WTC11 (cell line): ENCODE results near the gene AHRR. TPM values are rescaled to one million over a fixed set of nuclear protein-coding genes. Genes with fewer than 3 reads are reported as not detected.

ENCODE experiments used
- AFF4 ChIP-seq: sonication (generic); formaldehyde crosslinking; IDR thresholded peaks from 2 replicates; pipeline ENCODE4 v1.8.1; 2023; ENCODE audit warnings: mild to moderate bottlenecking, missing genetic modification reagents, borderline replicate concordance
- CDX4 ChIP-seq: fragments of 250-450 bp; sonication (Bioruptor Pico); IDR thresholded peaks from 2 replicates; pipeline ENCODE4 v1.9.0; 2021; ENCODE audit warnings: moderate library complexity, mild to moderate bottlenecking, inconsistent platforms, borderline replicate concordance
- CTCF ChIP-seq: fragments of 200-600 bp; IDR thresholded peaks from 2 replicates; pipeline ENCODE4 v1.8.0; 2022; ENCODE audit warnings: antibody characterized with exemption
- E2F5 ChIP-seq: sonication (generic); formaldehyde crosslinking; IDR thresholded peaks from 2 replicates; pipeline ENCODE4 v1.8.1; 2022; ENCODE audit warnings: mild to moderate bottlenecking, moderate library complexity, missing genetic modification reagents
- ESRRA ChIP-seq: sonication (generic); formaldehyde crosslinking; IDR thresholded peaks from 2 replicates; pipeline ENCODE4 v1.8.1; 2022; ENCODE audit warnings: mild to moderate bottlenecking, missing genetic modification reagents, borderline replicate concordance
- FOXP4 ChIP-seq: sonication (generic); formaldehyde crosslinking; IDR thresholded peaks from 2 replicates; pipeline ENCODE4 v1.8.0; 2022; ENCODE audit warnings: mild to moderate bottlenecking, missing genetic modification reagents
- MAX ChIP-seq: sonication (generic); formaldehyde crosslinking; IDR thresholded peaks from 2 replicates; pipeline ENCODE4 v1.8.0; 2022; ENCODE audit warnings: mild to moderate bottlenecking, missing genetic modification reagents
- NFE2L1 ChIP-seq: sonication (generic); formaldehyde crosslinking; IDR thresholded peaks from 2 replicates; pipeline ENCODE4 v1.8.1; 2023; ENCODE audit warnings: missing genetic modification reagents
- NFYB ChIP-seq: sonication (generic); formaldehyde crosslinking; conservative IDR thresholded peaks from 2 replicates; pipeline ENCODE4 v1.8.0; 2022; ENCODE audit warnings: low read depth, missing genetic modification reagents
- NR3C1 ChIP-seq: sonication (generic); formaldehyde crosslinking; conservative IDR thresholded peaks from 2 replicates; pipeline ENCODE4 v1.8.1; 2023; ENCODE audit warnings: low read depth, mild to moderate bottlenecking, missing genetic modification reagents
- SMAD3 ChIP-seq: sonication (generic); formaldehyde crosslinking; IDR thresholded peaks from 2 replicates; pipeline ENCODE4 v1.8.0; 2022; ENCODE audit warnings: missing genetic modification reagents, mild to moderate bottlenecking, borderline replicate concordance
- STAT6 ChIP-seq: sonication (generic); formaldehyde crosslinking; conservative IDR thresholded peaks from 2 replicates; pipeline ENCODE4 v1.8.1; 2023; ENCODE audit warnings: mild to moderate bottlenecking, low read depth, missing genetic modification reagents, moderate library complexity
- TCF7 ChIP-seq: sonication (generic); formaldehyde crosslinking; IDR thresholded peaks from 2 replicates; pipeline ENCODE4 v1.8.0; 2022; ENCODE audit warnings: mild to moderate bottlenecking, low read depth, missing genetic modification reagents, moderate library complexity
- TP53 ChIP-seq: sonication (generic); formaldehyde crosslinking; IDR thresholded peaks from 2 replicates; pipeline ENCODE4 v1.8.1; 2023; ENCODE audit warnings: mild to moderate bottlenecking, missing genetic modification reagents
- ZBTB21 ChIP-seq: sonication (generic); formaldehyde crosslinking; IDR thresholded peaks from 2 replicates; pipeline ENCODE4 v1.8.1; 2023; ENCODE audit warnings: mild to moderate bottlenecking, missing genetic modification reagents, borderline replicate concordance
- ZNF138 ChIP-seq: sonication (generic); formaldehyde crosslinking; conservative IDR thresholded peaks from 2 replicates; pipeline ENCODE4 v1.8.1; 2022; ENCODE audit warnings: mild to moderate bottlenecking, moderate library complexity, missing genetic modification reagents
- ZNF232 ChIP-seq: sonication (generic); formaldehyde crosslinking; IDR thresholded peaks from 2 replicates; pipeline ENCODE4 v1.8.0; 2022; ENCODE audit warnings: mild to moderate bottlenecking, missing genetic modification reagents
- ZNF281 ChIP-seq: sonication (generic); formaldehyde crosslinking; IDR thresholded peaks from 2 replicates; pipeline ENCODE4 v1.8.0; 2023; ENCODE audit warnings: mild to moderate bottlenecking, missing genetic modification reagents
- ZSCAN18 ChIP-seq: fragments of 250-450 bp; sonication (Bioruptor Pico); IDR thresholded peaks from 2 replicates; pipeline ENCODE4 v2.1.2; 2022; ENCODE audit warnings: mild to moderate bottlenecking, moderate library complexity
- total RNA-seq: library from RNA; stranded (reverse); gene quantifications from 3 replicates; pipeline ENCODE4 v1.2.3, GENCODE V29; 2021

AHRR gene
- total RNA-seq, 1 experiment from 2014 or later = 4.5 TPM

- peak; percentile 99 for TF ChIP-seq FOXP4
- 0 out of 2 replicates have a peak, but pooled peaks have one; percentile 64 for TF ChIP-seq ZNF281 (CRISPR knock-in tag)
- TF ChIP-seq MAX (CRISPR knock-in tag) = peak; percentile 96; the same call in 1 of the 2 replicates
- peak; percentile 96 for TF ChIP-seq NFE2L1 (CRISPR knock-in tag)
- peak; percentile 94 for TF ChIP-seq ZNF232 (CRISPR knock-in tag)
- peak; percentile 95; the same call in 1 of the 2 replicates for TF ChIP-seq TCF7
- TF ChIP-seq E2F5 (CRISPR knock-in tag) = peak; percentile 95
- peak; percentile 95 for TF ChIP-seq SMAD3 (CRISPR knock-in tag)
- peak; percentile 99 for TF ChIP-seq TP53 (CRISPR knock-in tag)
- peak; percentile 90 for TF ChIP-seq ZBTB21 (CRISPR knock-in tag)
- peak; percentile 98 for TF ChIP-seq ESRRA (CRISPR knock-in tag)
- peak; percentile 70; the same call in 1 of the 2 replicates for TF ChIP-seq STAT6
- TF ChIP-seq NR3C1 (CRISPR knock-in tag) = peak; percentile 94; the same call in 1 of the 2 replicates
- no peak for TF ChIP-seq ZSCAN18 (CRISPR knock-in tag)
- TF ChIP-seq CTCF = no peak
- TF ChIP-seq ZNF138 = peak; percentile 93
- TF ChIP-seq CDX4 (CRISPR knock-in tag) = no peak
- TF ChIP-seq NFYB = peak; percentile 55
- TF ChIP-seq AFF4 (CRISPR knock-in tag) = peak; percentile 51; the same call in 1 of the 2 replicates
Measured at GRCh38 chr5:472656-473550, 151.4 kb downstream of the AHRR start (continued).
